NCI-H2227 treated with DMSO at 0.1 percent for 48 hours (cell line): ENCODE measurements around the gene UBC.
"Not testable (repeated sequence)": the region's sequence is repeated elsewhere in the genome, so short reads cannot be mapped to it uniquely, and the experiment has no call there.

ENCODE experiments used
- DNase-seq: peaks from one replicate; lab custom pipeline; 2025; lab: John Stamatoyannopoulos, UW

UBC gene

GRCh38 chr12:124931528-124931927, 17.1 kb upstream of the UBC start:
- not testable (repeated sequence) for DNase-seq

GRCh38 chr12:124930586-124930985, 16.1 kb upstream of the UBC start:
- DNase-seq = no peak

DNA sequence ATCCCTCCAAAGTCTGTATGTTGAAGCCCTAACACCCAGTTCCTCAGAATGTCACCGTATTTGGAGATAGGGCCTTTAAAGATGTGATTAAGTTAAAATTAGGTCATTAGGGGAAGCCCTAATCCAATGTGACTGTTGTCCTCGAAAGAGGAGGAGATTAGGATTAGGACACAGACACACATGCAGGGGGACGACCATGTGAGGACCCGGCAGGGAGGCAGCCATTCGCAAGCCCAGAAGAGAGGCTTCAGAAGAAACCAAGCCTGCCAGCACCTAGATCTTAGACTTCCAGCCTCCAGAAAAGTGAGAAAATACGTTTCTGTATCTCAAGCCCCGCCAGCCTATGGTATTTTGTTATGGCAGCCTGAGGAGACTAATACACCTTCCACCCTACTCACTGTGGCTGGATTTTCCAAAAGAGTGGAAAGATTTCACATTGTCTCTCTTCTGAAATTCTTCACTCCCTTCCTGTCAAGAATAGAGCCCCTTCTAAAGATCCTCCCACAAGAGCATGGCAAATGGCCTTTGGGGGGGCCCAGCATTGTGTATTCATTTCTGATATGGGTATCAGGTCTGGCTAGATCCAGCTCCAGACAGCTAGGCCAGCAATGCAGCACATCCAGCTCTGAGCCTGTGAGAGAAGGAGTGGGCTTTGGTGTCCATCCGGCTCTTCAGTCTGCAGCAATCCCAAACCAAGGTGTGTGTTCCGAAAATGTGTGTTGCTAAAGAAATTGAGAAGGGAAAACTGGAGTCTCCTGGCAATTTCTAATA, 15.4 kb upstream of the UBC start:
- DNase-seq = no peak

GRCh38 chr12:124928912-124929530, 14.6 kb upstream of the UBC start:
- no peak for DNase-seq

GRCh38 chr12:124928095-124928911, 13.9 kb upstream of the UBC start:
- no peak for DNase-seq

GRCh38 chr12:124927201-124928094, 13.0 kb upstream of the UBC start:
- no peak for DNase-seq

GRCh38 chr12:124925782-124926181, 11.3 kb upstream of the UBC start:
- not testable (repeated sequence) for DNase-seq

GRCh38 chr12:124925117-124925516, 10.7 kb upstream of the UBC start:
- no peak for DNase-seq

DNA sequence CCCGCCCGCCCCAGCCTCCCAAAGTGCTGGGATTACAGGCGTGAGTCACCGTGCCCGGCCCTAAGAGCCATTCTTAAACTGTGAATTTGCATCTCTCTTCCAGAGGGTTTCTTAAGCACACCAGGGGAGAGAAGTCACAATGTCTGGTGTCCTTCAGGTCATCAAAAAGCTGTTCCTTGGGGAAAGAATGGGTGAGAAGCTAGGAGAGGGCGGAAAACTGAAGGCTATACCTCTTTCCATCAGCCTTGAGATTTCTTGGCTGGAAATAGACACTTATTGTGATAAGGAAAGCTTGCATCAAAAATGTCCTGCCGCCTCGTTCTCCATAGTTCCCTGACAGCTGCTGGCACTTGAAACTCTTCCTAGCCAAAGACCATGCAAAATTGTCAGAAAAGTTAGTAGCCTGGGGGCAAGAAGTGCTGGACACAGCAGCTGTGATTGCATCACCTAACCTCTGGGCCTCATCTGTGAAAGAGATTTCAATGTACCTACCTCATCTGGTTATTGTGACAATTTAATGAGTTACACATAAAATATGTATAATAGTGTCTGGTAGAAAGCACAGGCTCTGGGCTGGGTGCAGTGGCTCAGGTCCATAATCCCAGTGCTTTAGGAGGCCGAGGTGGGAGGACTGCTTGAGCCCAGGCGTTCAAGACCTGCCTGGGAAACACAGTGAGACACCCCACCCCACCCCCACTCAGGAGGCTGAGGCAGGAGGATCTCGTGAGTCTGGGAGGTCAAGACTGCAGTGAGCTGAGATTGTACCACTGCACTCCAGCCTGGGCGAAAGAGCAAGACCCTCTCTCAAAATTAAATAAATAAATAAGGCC, 9.7 kb upstream of the UBC start:
- no peak for DNase-seq

DNA sequence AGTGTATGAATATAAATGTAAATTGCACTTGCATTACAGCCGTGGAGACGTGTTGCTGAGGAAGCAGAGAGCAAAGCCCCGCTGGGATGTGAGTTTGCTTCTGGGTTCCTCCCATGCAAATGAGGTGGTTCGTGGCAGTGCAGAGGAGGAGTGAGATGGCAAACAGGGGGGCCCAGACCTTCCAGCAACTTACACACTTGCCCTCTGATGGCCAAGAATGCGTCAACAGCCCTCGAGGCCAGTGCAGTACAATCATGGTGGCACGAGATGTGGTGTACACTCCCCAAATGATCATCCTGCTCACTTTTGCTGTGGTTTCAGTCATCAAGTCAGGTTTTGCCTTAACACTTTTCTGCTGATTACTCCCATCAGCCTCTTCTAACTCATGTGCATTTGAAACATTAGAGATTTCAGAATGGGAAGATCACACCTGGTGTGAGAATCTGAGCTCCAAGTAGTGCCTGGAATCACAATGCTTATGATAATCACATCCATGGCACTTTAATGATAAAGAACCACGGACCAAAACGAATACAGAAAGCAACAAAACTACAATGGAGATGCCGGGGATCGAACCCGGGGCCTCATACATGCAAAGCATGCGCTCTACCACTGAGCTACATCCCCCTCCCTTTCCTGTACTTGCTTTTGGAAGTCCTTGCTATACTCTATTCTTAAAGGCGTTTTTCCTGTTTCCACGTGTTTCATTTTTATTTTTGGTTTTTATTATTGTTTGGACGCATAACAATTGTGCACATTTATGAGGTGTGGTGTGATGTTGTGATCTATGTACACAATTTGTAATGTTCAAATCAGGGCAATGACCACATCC, 7.0 kb upstream of the UBC start:
- DNase-seq = no peak

GRCh38 chr12:124920353-124920935, 6.0 kb upstream of the UBC start:
- DNase-seq = no peak

DNA sequence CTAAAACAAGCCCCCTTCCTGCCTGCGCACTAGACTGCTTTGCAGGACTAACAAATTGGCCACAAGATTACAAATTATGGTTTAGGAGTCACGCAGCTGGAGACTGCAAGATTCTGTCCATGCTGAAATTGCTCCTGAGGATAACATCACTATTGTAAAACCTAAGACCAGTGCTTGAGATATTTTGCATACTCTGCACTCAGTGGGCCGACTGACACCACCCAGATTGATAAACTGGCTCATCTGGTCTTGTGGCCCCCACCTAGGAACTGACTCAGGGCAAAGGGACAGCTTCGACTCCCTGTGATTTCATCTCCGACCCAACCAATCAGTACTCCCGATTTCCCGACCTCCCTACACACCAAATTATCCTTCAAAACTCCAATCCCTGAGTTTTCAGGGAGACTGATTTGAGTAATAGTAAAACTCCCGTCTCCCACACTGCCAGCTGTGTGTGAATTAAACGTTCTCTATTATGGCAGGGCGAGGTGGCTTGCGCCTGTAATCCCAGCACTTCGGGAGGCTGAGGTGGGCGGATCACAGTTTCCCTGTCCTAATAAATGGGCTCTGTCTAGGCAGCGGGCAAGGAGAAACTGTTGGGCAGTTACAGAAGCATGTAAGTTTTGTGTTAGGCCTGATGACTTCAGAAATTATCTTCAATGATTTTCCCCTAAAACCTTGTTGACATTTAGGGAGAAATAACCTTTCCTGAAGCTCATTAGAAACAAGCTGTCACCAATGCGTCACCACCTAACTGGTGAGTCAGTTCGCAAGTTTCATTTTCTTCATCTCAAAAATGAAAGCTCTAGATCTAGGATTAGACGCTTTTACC, 5.3 kb upstream of the UBC start:
- no peak for DNase-seq

- not testable (repeated sequence) for DNase-seq
These were observed 4.2 kb upstream of the UBC start for GRCh38 chr12:124918622-124918988.

DNA sequence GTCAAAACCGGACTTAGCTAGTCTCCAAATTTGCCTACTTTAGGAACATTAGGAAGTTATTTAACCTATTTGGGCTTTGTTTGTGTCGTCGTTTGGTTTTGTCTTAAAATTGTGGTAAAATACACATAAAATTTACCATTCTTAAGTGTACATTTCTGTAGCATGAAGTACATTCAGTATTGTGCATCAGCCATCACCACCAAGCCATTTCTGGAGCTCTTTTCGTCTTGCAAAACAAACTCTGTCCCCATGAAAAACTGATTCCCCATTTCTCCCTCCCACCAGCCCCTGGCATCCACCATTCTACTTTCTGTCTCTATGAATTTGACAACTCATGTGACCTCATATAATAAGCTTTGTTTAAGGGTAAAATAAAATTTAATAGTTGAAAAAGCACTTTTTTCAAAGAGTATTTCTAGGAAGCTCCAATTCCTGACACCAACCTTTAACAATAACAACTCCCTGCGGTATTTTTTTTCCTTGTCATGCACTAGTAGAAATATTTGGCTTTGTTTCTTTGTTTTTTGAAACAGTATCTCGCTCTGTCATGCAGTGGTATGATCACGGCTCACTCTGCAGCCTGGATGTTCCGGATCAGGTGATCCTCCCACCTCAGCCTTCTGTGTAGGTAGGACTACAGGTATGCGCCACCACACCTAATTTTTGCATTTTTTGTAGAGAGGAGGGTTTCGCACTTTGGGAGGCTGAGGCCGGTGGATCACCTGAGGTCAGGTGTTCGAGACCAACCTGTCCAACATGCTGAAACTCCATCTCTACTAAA, 3.6 kb upstream of the UBC start:
- DNase-seq = no peak

DNA sequence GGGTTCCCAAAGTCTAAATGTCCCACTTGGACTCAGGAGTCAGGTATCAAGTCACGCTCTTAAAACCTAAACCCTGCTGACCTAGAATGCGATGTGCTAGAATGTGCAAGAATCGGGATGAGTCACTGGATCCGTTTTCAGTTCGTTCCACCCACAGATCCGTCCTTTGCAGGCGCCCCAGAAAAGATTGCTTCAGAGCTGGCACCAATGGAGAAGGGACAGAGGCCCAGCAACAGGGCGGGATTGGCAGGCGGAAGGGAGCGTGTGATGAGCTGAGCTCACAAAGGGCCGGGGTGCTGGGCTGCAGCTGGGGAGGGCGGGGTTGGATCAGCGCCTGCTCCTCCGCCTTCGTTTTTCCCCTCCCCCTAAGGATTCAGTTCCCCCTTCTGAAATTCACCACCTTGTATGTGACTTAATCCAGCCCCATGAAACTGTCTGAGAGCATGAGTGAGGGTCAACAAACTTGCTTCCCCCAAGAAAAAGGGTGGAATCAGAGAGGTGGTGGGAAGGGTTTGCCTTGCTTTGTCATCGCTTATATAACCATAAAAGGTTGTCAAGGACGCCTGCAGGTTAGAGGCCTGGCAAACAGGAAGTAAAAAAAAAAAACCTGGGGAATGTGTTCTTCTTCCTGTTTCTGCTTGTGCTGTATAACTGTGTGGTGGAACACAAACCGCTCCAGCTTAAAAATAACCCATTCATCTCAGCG, 2.8 kb upstream of the UBC start:
- DNase-seq = no peak

DNA sequence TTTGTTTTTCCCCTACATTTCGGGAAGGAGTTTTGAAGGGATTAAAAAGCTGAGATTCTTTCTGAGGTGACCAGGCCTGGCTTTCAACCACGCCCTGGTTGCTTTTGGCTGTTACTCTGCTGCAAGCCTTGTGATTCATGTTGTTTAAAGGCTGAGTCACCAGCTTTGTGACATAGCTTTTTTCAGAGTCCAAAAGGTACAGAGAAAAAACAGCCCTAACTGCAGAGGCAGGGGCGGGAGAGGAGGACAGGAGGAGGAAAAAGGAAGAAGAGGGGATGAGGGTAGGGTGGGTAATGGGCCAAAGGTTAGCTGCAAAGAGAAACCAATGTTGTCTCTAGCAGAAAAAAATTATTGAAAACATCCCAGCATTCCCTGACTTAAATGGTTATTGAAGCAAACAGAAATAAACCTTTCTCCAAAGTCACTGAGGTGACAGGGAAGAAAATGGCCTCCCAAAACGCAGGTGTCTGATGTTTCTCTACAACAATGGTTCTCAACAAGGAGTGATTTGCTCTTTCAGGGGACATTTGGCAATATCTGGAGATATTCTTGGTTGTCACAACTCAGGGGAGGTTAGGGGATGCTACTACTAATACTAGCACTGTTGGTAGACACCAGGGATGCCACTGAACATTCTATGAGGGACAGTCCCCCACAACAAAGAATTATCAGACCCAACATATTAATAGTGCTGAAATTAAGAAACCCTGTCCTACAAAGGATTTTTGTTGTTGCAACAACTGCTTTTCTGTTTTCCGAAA, 2.1 kb upstream of the UBC start:
- DNase-seq = no peak
